GM12878 (cell line): ENCODE measurements around the gene FKBP2. TPM values are rescaled to one million over a fixed set of nuclear protein-coding genes. Genes with fewer than 3 reads are reported as not detected.

Experiments used
- CHD4 ChIP-seq: fragments of 200-600 bp; sonication (generic); IDR thresholded peaks from 2 replicates; pipeline ENCODE4 v1.6.1; 2016; ENCODE audit warnings: mild to moderate bottlenecking
- CUX1 ChIP-seq: IDR thresholded peaks from 2 replicates; pipeline ENCODE4 v1.6.1; 2012; ENCODE audit warnings: improper control_type of control experiment, low read depth, low read length; ENCODE audit not compliant: insufficient replicate concordance
- EED ChIP-seq: sonication (generic); IDR thresholded peaks from 2 replicates; pipeline ENCODE4 v1.6.1; 2016; ENCODE audit warnings: antibody characterized with exemption, low read depth
- EGR1 ChIP-seq, 2 experiments: IDR thresholded peaks; 1 replicate in 1 of 2; 2 replicates in 1 of 2; pipeline ENCODE4 v1.6.1; 2011 to 2012; ENCODE audit warnings: low read depth in 2 of 2, low read length in 2 of 2, borderline replicate concordance in 1 of 2, mild to moderate bottlenecking in 1 of 2, moderate library complexity in 1 of 2
- EP300 ChIP-seq, 2 experiments: fragments of 150-350 bp in 1 of 2; IDR thresholded peaks; 2 replicates each; pipeline ENCODE4 v1.6.1; 2011 to 2012; ENCODE audit warnings: low read depth in 2 of 2, low read length in 2 of 2, borderline replicate concordance in 1 of 2, improper control_type of control experiment in 1 of 2, inconsistent platforms in 1 of 2; ENCODE audit not compliant: control insufficient read depth in 1 of 2
- GABPA ChIP-seq: IDR thresholded peaks from 2 replicates; pipeline ENCODE4 v1.6.1; 2014; ENCODE audit warnings: antibody characterized with exemption, low read depth, mild to moderate bottlenecking, inconsistent platforms
- HCFC1 ChIP-seq: fragments of 150-350 bp; IDR thresholded peaks from 2 replicates; pipeline ENCODE4 v1.6.1; 2014; ENCODE audit warnings: low read length
- IKZF2 ChIP-seq, 2 experiments: fragments of 450-650 bp; IDR thresholded peaks; 2 replicates each; pipeline ENCODE4 v1.6.1; 2017; ENCODE audit warnings: mild to moderate bottlenecking in 2 of 2, moderate library complexity in 2 of 2
- MEF2A ChIP-seq: IDR thresholded peaks from 2 replicates; pipeline ENCODE4 v1.6.1; 2011; ENCODE audit warnings: low read depth, mild to moderate bottlenecking, low read length, moderate library complexity; ENCODE audit not compliant: insufficient read depth
- MYC ChIP-seq: IDR thresholded peaks from 2 replicates; pipeline ENCODE4 v1.6.1; 2011; ENCODE audit warnings: mild to moderate bottlenecking, low read length, moderate library complexity, inconsistent platforms; ENCODE audit not compliant: insufficient read depth, insufficient replicate concordance, insufficient read length, severe bottlenecking
- NFXL1 ChIP-seq: fragments of 450-650 bp; IDR thresholded peaks from 2 replicates; pipeline ENCODE4 v1.6.1; 2017; ENCODE audit warnings: antibody characterized with exemption, mild to moderate bottlenecking, borderline replicate concordance
- NR2C2 ChIP-seq: IDR thresholded peaks from 2 replicates; pipeline ENCODE4 v1.6.1; 2011; ENCODE audit warnings: borderline replicate concordance, low read depth; ENCODE audit not compliant: control insufficient read depth, insufficient read length
- PAX8 ChIP-seq: fragments of 450-650 bp; IDR thresholded peaks from 2 replicates; pipeline ENCODE4 v1.6.1; 2017; ENCODE audit warnings: mild to moderate bottlenecking, moderate library complexity
- PKNOX1 ChIP-seq: fragments of 450-650 bp; IDR thresholded peaks from 2 replicates; pipeline ENCODE4 v1.6.1; 2016; ENCODE audit warnings: mild to moderate bottlenecking
- PML ChIP-seq: IDR thresholded peaks from 2 replicates; pipeline ENCODE4 v1.6.1; 2012; ENCODE audit warnings: low read length, inconsistent platforms
- SMC3 ChIP-seq: IDR thresholded peaks from 2 replicates; pipeline ENCODE4 v1.6.1; 2011; ENCODE audit warnings: low read length, improper control_type of control experiment, borderline replicate concordance
- SPI1 ChIP-seq: IDR thresholded peaks from 2 replicates; pipeline ENCODE4 v1.6.1; 2011; ENCODE audit warnings: low read depth, mild to moderate bottlenecking, low read length, moderate library complexity, borderline replicate concordance; ENCODE audit not compliant: insufficient read depth
- STAT1 ChIP-seq: fragments of 450-650 bp; conservative IDR thresholded peaks from 2 replicates; pipeline ENCODE4 v1.6.1; 2014; ENCODE audit warnings: antibody characterized with exemption, mild to moderate bottlenecking
- STAT3 ChIP-seq: IDR thresholded peaks from 2 replicates; pipeline ENCODE4 v1.6.1; 2011; ENCODE audit warnings: low read depth, low read length, improper control_type of control experiment
- TAF1 ChIP-seq: IDR thresholded peaks from 2 replicates; pipeline ENCODE4 v1.6.1; 2011; ENCODE audit warnings: mild to moderate bottlenecking, low read depth, low read length, borderline replicate concordance
- TCF12 ChIP-seq: IDR thresholded peaks from 2 replicates; pipeline ENCODE4 v1.6.1; 2011; ENCODE audit warnings: low read depth, mild to moderate bottlenecking, low read length
- TCF3 ChIP-seq: IDR thresholded peaks from 2 replicates; pipeline ENCODE4 v1.6.1; 2012; ENCODE audit warnings: low read depth, mild to moderate bottlenecking, low read length, borderline replicate concordance; ENCODE audit not compliant: insufficient read depth
- USF2 ChIP-seq: IDR thresholded peaks from 2 replicates; pipeline ENCODE4 v1.6.1; 2011; ENCODE audit warnings: low read depth, low read length, improper control_type of control experiment, borderline replicate concordance
- polyA plus RNA-seq, 11 experiments: library from polyadenylated mRNA; depleted of rRNA in 4 of 11; unstranded in 6 of 11; stranded (reverse) in 5 of 11; fragments of >200 nt; fragmentation: Nextera tagmentation in 4 of 11; fragmentation: Illumina TruSeq in 1 of 11; extraction: Ambion mirVana in 4 of 11; extraction: Trizol in 1 of 11; gene quantifications; 1 replicate in 1 of 11; 2 replicates in 10 of 11; pipeline versions ENCODE4 v1.2.1 to v1.2.3, GENCODE V29; 2011 to 2016; ENCODE audit warnings: inconsistent platforms in 2 of 11, missing spikeins in 2 of 11, low read depth in 1 of 11
- total RNA-seq, 4 experiments: library from RNA; depleted of rRNA in 3 of 4; stranded (reverse); fragments of >200 nt in 3 of 4; fragmentation: Illumina TruSeq in 1 of 4; extraction: Trizol in 1 of 4; gene quantifications; 2 replicates each; pipeline versions ENCODE4 v1.2.1 to v1.2.3, GENCODE V29; 2013 to 2021

The FKBP2 gene
- total and polyA plus RNA-seq, 10 of the 15 experiments (the other 5 are each of a cell fraction or from before 2014, with no cell fraction given), result 1.8 to 99.7 (median 39.5) TPM

GRCh38 chr11:64225608-64226506 is 15.0 kb upstream of the FKBP2 start, which contains the start of the genes NUDT22 and TRPT1 (continued):
- TF ChIP-seq PKNOX1 (no peak), GABPA (peak; percentile 81), CUX1 (no peak), STAT3 (no peak), NR2C2 (no peak), PML (peak; percentile 71), TAF1 (peak; percentile 50; the same call in 1 of the 2 replicates), MYC (no peak), NFXL1 (no peak), PAX8 (no peak), EP300 (IDR thresholded peaks at IDR 0.05; ENCODE audit: borderline replicate concordance in 1 of 2, control insufficient read depth in 1 of 2, low read depth in 2 of 2, low read length in 2 of 2) (no peak), TCF12 (no peak), TCF3 (no peak), MEF2A (no peak), HCFC1 (peak; percentile 34; the same call in 1 of the 2 replicates), STAT1 (no peak), SMC3 (no peak), EED (peak; percentile 43; the same call in 1 of the 2 replicates), USF2 (no peak), EGR1 (IDR thresholded peaks at IDR 0.05; ENCODE audit: borderline replicate concordance in 1 of 2, low read depth in 2 of 2, low read length in 2 of 2) (no peak), SPI1 (peak; percentile 79), IKZF2 (IDR thresholded peaks at IDR 0.05) (peak; percentile 37 to 44; a peak in 2 of 4 replicates), CHD4 (no peak)
